Fibroblast of skin of right biceps (primary cell): ENCODE results near the gene STAP1.
"Not testable (repeated sequence)": the region's sequence is repeated elsewhere in the genome, so short reads cannot be mapped to it uniquely, and the experiment has no call there.

Source experiments
- DNase-seq: peaks from one replicate; pipeline ENCODE4 v3.0.0-alpha.2; 2013

Gene STAP1

DNA sequence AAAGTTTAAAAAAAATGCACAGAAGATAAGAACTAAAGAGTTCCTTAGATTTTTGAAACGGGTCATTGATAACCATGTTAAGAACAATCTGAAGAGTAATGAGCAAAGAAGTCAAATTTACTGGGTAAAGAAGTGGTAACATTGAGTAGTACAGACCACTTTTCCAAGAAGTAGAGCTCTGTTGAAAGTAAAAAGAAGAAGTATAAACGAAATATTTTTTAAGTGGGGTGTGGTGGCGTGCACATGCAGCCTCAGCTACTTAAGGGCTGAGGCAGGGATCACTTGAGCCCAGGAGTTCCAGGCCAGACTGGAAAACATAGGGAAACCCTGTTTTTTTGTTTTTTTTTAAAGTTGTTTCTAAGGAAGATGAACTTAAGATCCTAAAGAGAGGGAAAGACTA is 74.0 kb downstream of the STAP1 start:
- no peak for DNase-seq

GRCh38 chr4:67634741-67635140 is 76.2 kb downstream of the STAP1 start:
- no peak for DNase-seq

- DNase-seq: no peak
Measured at GRCh38 chr4:67635331-67635730, 76.8 kb downstream of the STAP1 start.

DNA sequence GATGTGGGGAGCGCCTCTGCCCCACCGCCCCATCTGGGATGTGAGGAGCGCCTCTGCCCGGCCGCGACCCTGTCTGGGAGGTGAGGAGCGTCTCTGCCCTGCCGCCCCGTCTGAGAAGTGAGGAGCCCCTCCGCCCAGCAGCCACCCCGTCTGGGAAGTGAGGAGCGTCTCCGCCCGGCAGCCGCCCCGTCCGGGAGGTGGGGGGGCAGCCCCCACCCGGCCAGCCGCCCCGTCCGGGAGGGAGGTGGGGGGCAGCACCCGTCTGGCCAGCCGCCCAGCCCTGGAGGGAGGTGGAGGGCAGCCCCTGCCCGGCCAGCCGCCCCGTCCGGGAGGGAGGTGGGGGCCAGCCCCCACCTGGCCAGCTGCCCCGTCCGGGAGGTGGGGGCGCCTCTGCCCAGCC is 78.5 kb downstream of the STAP1 start:
- DNase-seq: not testable (repeated sequence)

DNA sequence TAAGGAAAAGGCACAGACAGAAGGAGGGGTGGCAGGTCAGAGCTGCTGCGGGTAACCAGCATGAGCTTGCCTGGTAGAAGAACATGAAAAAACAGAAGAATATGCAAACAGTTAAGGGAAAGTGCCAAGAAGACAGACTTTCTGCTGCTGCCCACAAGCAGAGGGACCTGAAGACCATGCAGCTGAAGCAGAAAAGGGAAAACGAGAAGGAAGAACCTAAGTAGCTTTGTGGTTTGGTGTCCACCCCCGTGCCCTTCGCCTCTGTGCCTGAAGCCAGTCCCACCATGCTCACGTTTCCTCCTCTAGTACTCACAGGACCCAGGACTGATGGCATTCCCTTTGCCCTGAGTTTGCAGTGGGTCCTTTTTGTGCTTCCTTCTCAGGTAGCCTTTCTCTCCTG is 79.6 kb downstream of the STAP1 start:
- DNase-seq: no peak

DNA sequence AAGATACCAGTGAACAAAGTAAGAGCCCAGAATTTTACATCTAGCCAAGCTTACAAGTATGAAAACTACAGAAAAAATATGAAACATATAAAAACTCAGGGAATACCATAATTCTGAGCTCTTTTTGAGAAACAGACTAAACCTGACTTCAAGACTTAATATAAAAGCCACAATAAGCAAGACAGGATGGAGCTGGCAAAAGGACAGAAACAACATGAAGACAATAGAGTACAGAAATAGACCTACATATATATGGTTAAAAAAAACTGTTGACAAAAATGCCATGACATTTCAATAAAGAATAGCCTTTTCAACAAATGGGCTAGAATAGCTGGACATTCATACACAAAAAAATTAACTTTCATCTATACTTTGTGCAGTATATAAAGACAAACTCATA is 93.0 kb downstream of the STAP1 start:
- DNase-seq: no peak
